ENCODE measurements around the gene RXFP4.

GRCh38 chr1:155975375-155976061 lies 34.1 kb downstream of the RXFP4 start:
- TF ChIP-seq POLR2A (IDR thresholded peaks at IDR 0.05; ENCODE audit: extremely low read depth, insufficient read length) (peak; percentile 5), CTCF (IDR thresholded peaks at IDR 0.05; ENCODE audit: low read depth, low read length) (no peak)
